HS-5 (cell line): ENCODE data around the gene KPNA3.
"Not testable (repeated sequence)": the region's sequence is repeated elsewhere in the genome, so short reads cannot be mapped to it uniquely, and the experiment has no call there.

Experiments
- DNase-seq: peaks from one replicate; pipeline ENCODE4 v3.0.0-alpha.2; 2012; ENCODE audit warnings: low read depth

KPNA3 gene

GRCh38 chr13:49806126-49806536, 13.6 kb upstream of the KPNA3 start:
- no peak for DNase-seq

GRCh38 chr13:49803047-49803446, 10.6 kb upstream of the KPNA3 start:
- not testable (repeated sequence) for DNase-seq

DNA sequence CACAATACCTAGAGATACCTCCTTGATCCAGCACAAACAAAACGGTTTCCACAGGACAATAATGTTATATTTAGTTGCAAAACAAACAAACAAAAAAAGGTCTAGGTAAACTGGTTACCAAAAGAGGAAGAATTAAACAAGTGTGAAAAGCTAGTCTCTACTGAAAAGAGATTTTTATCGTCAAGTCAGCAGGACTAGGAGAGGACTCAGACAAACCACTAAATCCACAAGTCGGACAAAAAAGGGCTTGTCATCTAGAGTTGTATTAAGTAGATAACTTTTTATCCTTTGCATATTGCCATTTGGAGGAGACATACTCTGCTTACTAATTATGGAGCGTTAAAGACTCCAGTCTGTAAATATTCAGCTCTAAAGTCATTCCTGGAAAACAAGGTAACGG, 9.9 kb upstream of the KPNA3 start:
- no peak for DNase-seq

DNA sequence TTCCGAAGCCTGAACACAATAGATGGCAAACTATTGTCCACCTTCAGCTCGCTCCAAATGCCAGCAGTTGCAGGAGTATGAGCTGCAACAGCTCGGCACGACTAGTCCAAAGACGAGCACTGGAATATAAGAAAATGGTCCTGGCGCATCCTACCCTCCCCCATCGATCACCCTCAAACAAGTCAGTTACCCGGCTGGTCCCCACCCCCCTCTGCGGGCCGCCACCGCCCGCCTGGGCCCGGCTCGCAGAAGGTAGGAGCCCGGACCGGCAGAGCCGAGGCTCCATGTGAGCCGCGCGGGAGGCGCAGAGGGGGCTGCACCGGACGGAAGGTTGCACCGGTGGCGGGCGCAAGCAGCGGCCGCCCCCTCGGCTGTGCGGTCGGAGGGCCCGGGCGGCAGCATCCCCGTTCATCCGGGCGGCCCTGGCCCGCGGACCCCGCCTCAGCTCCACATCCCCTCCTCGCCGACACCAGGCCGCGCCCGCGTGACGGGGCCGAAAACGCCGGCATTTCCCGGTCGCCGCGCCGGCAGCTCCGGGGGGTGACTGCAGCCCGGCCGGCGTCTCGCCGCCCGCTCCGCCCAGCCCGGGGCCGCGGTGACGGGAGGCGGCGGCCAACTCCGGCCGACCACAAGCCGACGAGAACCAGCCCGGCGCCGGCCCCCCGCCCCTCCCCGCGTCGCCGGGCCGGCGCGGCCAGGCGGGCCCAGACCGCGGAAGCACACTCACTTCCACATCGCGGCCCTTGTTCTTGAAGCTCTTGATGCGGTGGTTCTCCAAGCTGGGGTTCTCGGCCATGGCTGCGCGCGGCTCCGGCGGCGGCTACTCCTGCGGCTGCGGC, 552 bp downstream of the KPNA3 start:
- no peak for DNase-seq

DNA sequence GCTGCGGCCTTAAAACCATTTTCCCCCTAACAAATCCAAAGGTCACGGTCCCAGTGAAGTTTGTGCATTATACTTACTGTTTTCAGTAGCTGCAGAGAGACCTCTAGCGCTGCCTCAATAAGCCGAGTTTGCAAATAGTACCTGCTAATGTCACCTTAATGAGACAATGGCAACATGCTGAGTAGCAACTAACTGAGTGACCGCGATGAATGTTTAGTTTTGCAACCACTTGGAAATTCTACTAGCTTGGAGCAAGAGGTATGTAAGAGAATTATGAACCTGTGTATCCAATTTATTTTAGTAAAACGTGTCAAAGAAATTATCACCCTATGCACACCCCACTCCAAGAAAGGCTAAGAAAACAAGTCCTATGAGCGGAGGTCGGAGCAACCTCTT, 1.2 kb downstream of the KPNA3 start:
- no peak for DNase-seq

DNA sequence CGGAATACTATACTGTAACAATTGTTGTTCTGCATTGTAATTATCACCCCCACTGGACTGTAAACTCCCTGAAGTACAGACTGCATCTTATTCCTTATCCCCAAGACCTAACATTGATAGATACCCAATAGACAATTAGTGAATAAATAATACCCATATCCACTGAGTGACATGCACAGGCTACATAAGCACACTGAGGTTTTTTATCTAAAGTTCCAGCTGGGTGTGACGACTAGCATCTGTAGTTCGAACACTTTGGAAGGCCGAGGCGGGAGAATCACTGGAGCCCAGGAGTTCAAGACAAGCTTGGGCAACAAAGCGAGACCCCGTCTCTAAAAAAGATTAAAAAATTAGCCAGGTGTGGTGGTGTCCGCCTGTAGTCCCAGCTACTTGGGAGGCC, 2.5 kb downstream of the KPNA3 start:
- DNase-seq, result no peak

DNA sequence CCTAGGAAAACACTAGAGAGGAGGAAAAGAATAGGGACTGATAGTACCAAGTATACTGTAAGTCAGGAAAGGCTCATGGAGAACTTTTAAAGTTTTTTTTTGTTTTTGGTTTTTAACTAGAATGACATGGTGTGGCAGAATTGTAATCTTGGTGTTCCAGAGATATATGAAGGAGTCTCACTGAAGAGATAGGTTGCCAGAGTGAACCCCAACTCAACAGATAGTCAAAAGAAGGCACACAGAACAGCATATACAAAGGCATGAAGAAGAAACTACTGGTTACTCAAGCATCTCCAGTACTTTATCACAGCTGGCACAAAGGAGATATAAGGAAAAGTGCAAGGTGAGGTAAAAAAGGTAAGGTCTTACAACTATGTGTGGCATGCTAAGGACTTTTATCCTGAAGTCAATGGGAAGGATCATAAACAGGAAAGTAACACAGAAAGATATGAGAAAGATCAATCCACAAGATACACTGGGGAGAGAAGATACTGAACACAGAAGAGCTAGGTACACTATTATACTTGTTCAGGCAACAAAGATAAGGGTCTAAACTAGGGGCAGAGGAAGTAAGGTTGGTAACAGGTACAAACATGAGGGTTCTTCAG, 6.0 kb downstream of the KPNA3 start:
- DNase-seq, result no peak

- DNase-seq, result no peak
Measured at GRCh38 chr13:49784886-49785570, 7.5 kb downstream of the KPNA3 start.

DNA sequence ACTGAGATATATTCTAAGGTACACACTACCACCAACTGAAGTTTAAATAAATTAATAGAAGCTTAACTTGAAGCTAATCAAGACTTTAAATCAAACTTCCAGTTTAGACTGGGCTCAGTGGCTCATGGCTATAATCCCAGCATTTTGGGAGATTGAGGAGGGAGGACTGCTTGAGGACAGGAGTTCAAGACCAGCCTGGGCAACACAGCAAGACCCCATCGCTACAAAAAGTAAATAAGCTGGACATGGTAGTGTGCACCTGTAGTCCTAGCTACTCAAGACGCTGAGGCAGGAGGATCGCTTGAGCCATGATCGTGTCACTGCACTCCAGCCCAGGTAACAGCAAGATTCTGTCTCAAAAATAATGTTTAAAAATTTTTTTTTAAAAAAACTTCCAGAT, 8.6 kb downstream of the KPNA3 start:
- no peak for DNase-seq

DNA sequence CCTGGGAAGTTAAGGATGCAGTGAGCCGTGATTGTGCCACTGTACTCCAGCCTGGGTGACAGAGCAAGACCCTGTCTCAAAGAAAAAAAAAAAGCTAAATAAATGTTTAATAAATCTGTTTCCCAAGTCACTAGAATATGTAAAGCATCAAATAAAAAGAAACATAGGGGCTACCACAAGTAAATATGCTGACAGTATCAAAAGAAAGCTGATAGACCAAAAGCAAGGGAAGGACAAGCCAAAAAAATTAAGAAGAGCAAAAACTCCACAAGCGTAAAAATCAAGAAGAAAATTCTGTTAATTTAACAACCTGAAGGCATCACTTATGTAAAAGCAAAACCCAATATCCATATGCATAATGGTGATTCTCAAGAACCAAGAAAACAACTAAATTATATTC, 9.7 kb downstream of the KPNA3 start:
- DNase-seq, result no peak

DNA sequence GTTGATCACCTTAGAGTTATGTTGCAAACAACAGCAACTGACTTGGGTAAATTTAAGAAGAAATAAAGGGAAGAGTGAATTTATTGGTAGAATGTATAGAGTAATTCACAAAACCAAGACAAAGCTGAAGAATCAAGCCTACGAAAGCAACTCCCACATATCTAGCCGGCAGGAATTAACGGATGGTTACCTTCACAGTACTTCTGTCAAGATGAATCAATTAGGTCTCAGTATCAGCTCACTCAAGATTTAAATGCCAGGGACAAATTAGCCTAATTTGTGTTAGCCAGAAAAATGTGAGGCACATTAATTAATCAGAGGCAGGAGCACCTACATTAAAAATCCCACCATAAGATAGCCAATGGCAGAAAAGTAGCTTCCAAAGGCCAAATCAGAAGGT, 10.7 kb downstream of the KPNA3 start:
- DNase-seq, result no peak

- DNase-seq, result no peak
Measured at GRCh38 chr13:49779721-49780120, 12.8 kb downstream of the KPNA3 start.

GRCh38 chr13:49777746-49778614, 14.5 kb downstream of the KPNA3 start:
- no peak for DNase-seq

- peak; percentile 1 for DNase-seq
Measured at GRCh38 chr13:49776871-49777270, 15.6 kb downstream of the KPNA3 start.

- DNase-seq, result no peak
Measured at GRCh38 chr13:49774376-49775005, 18.0 kb downstream of the KPNA3 start.

DNA sequence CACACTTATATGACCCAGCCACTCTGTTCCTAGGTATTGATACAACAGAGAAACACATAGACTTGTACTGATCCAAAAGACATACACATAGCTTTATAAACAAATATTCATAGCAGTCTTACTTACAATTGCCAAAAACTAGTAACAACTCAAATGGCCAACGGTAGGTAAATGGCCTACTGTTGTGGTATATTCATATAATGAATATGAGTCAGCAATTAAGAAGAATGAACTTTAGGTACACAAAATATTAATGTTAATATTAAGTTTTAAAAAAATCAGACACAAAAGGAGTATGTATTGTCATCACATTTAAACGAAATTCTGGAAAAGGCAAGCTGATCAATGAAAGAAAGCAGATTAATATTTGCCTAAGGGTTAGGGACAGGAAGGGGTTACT, 19.7 kb downstream of the KPNA3 start:
- no peak for DNase-seq

DNA sequence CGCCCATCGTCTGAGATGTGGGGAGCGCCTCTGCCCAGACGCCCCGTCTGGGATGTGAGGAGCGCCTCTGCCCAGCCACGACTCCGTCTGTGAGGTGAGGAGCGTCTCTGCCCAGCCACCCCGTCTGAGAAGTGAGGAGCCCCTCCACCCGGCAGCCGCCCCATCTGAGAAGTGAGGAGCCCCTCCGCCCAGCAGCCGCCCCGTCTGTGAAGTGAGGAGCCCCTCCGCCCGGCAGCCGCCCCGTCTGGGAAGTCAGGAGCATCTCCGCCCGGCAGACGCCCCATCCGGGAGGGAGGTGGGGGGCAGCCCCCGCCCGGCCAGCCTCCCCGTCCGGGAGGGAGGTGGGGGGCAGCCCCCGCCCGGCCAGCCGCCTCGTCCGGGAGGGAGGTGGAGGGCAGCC, 30.7 kb downstream of the KPNA3 start:
- not testable (repeated sequence) for DNase-seq

DNA sequence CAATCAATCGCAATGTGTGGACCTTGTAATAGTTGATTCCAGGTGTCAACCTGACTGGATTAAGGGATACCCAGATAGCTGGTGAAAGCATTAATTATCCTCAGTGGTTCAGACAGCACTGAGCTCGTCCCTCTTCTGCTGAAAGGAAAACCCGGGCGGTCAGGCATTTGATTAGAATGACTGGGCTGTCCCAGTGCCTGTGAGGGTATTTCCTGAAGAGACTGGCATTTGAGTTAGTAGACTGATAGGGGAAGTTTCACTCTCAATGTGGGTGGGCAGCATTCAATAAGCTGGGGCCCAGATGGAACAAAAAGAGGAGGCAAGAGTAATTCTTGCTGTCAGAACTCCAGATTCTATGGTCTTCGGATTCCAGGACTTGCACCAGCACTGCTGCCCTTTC, 31.9 kb downstream of the KPNA3 start:
- no peak for DNase-seq

DNA sequence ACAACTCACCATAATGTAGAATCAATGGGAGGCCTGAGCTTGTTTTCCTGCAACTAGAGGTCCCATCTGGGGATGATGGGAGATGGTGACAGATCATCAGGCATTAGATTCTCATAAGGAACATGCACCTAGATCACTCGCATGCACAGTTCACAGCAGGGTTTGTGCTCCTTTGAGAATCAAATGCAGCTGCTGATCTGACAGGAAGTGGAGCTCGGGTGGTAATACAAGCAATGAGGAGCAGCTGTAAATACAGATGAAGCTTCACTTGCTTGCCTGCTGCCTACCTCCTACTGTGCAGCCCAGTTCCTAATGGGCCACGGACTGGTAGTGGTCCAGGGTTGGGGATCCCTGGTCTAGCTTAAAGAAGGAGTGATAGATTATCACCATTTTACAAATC, 33.0 kb downstream of the KPNA3 start:
- DNase-seq, result no peak

- DNase-seq, result no peak
Measured at GRCh38 chr13:49756263-49756662, 36.2 kb downstream of the KPNA3 start.

DNA sequence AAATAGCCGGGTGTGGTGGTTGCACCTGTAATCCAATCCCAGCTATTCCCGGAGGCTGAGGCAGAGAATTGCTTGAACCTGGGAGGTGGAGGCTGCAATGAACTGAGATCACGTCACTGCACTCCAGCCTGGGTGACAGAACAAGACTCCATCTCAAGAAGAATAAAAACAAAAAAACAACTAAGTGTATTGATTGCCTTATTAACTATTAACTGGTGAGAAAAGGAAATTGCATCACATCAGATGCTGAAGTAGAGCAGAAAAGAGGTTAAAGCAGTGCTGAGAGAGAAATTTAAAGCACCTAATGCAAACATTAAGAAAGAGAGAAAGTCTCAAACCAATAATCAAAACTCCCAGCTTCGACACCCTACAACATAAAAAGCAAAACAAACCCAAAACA, 38.3 kb downstream of the KPNA3 start:
- DNase-seq, result no peak

- DNase-seq, result no peak
Measured at GRCh38 chr13:49749848-49750247, 42.6 kb downstream of the KPNA3 start.
